Muscle of leg (tissue), 16 donors: ENCODE data around the gene GRPEL1. TPM values are rescaled to one million over a fixed set of nuclear protein-coding genes. Genes with fewer than 3 reads are reported as not detected.

ENCODE experiments used
- DNase-seq: peaks from one replicate; pipeline ENCODE4 v3.0.0; 2013
- H3K27ac ChIP-seq: one replicate; pipeline ENCODE4 v1.5.1; 2013; ENCODE audit warnings: mild to moderate bottlenecking, low read length, control low read depth
- H3K27me3 ChIP-seq: one replicate; pipeline ENCODE4 v1.6.1; 2013; ENCODE audit warnings: low read length; ENCODE audit not compliant: control insufficient read depth, insufficient read depth
- H3K36me3 ChIP-seq: one replicate; pipeline ENCODE4 v1.6.1; 2013; ENCODE audit warnings: low read length; ENCODE audit not compliant: control insufficient read depth, insufficient read depth
- H3K4me1 ChIP-seq: one replicate; pipeline ENCODE4 v1.6.1; 2013; ENCODE audit warnings: low read length; ENCODE audit not compliant: control insufficient read depth, insufficient read depth
- H3K4me3 ChIP-seq: one replicate; pipeline ENCODE4 v1.5.1; 2013; ENCODE audit warnings: low read length, control low read depth
- H3K9me3 ChIP-seq: replicated peaks from 2 replicates; pipeline ENCODE4 v1.6.1; 2013; ENCODE audit warnings: low read depth, low read length; ENCODE audit not compliant: control insufficient read depth
- WGBS: methylation state at CpG from one replicate; pipeline ENCODE4 v1.1.5; 2013; ENCODE audit warnings: missing lambda C conversion rate; ENCODE audit not compliant: insufficient coverage; 5-methylcytosine and 5-hydroxymethylcytosine counted together
- long read RNA-seq, 11 donors: transcript quantifications; one replicate each; lab custom pipeline, GENCODE V29; 2026
- polyA plus RNA-seq, 8 donors: library from polyadenylated mRNA; unstranded; fragments of 120-200 nt; gene quantifications; one replicate each; pipeline versions ENCODE4 v1.2.1 to v1.2.3, GENCODE V29; 2013; ENCODE audit warnings: inconsistent platforms in 1 of 8, low replicate concordance in 1 of 8; ENCODE audit not compliant: insufficient read length in 8 of 8, insufficient read depth in 1 of 8
- total RNA-seq: library from RNA; stranded (reverse); fragments of 120-200 nt; gene quantifications from one replicate; pipeline ENCODE4 v1.2.4, GENCODE V29; 2013

The GRPEL1 gene
- total RNA-seq (27.7 TPM), polyA plus RNA-seq (10 to 100 TPM; 28.7 to 31.5 (median 30.2) TPM)
- long read RNA-seq, donor 1, transcript GRPEL1-201 (4 exons, 2,775 nt): major isoform, 6 of 8 reads
- long read RNA-seq, donor 1, partial matches to known transcripts: 0 of 8 reads
- long read RNA-seq, donor 1, other reads (novel, unspliced or antisense): 0 of 8 reads
- long read RNA-seq, donor 2, partial matches to known transcripts: 0 of 3 reads
- long read RNA-seq, donor 2, other reads (novel, unspliced or antisense): 0 of 3 reads
- long read RNA-seq, donor 3, transcript GRPEL1-201 (4 exons, 2,775 nt): major isoform, 10 of 11 reads
- long read RNA-seq, donor 3, partial matches to known transcripts: 0 of 11 reads
- long read RNA-seq, donor 3, other reads (novel, unspliced or antisense): 0 of 11 reads
- long read RNA-seq, donor 4, transcript GRPEL1-201 (4 exons, 2,775 nt): major isoform, 11 of 12 reads
- long read RNA-seq, donor 4, partial matches to known transcripts: 0 of 12 reads
- long read RNA-seq, donor 4, other reads (novel, unspliced or antisense): 0 of 12 reads
- long read RNA-seq, donor 5, transcript GRPEL1-201 (4 exons, 2,775 nt): major isoform, 25 of 26 reads
- long read RNA-seq, donor 5, partial matches to known transcripts: 0 of 26 reads
- long read RNA-seq, donor 5, other reads (novel, unspliced or antisense): 0 of 26 reads
- long read RNA-seq, donor 6, transcript GRPEL1-201 (4 exons, 2,775 nt): major isoform, 42 of 44 reads
- long read RNA-seq, donor 6, partial matches to known transcripts: 0 of 44 reads
- long read RNA-seq, donor 6, other reads (novel, unspliced or antisense): 0 of 44 reads
- long read RNA-seq, donor 7, transcript GRPEL1-201 (4 exons, 2,775 nt): major isoform, 22 of 24 reads
- long read RNA-seq, donor 7, partial matches to known transcripts: 0 of 24 reads
- long read RNA-seq, donor 7, other reads (novel, unspliced or antisense): 0 of 24 reads
- long read RNA-seq, donor 8, transcript GRPEL1-201 (4 exons, 2,775 nt): major isoform, 15 of 16 reads
- long read RNA-seq, donor 8, partial matches to known transcripts: 0 of 16 reads
- long read RNA-seq, donor 8, other reads (novel, unspliced or antisense): 0 of 16 reads
- long read RNA-seq, donor 9, transcript GRPEL1-201 (4 exons, 2,775 nt): major isoform, 11 of 12 reads
- long read RNA-seq, donor 9, partial matches to known transcripts: 0 of 12 reads
- long read RNA-seq, donor 9, other reads (novel, unspliced or antisense): 0 of 12 reads
- long read RNA-seq, donor 10, transcript GRPEL1-201 (4 exons, 2,775 nt): major isoform, 15 of 15 reads
- long read RNA-seq, donor 10, partial matches to known transcripts: 0 of 15 reads
- long read RNA-seq, donor 10, other reads (novel, unspliced or antisense): 0 of 15 reads
- long read RNA-seq, donor 11, transcript GRPEL1-201 (4 exons, 2,775 nt): major isoform, 15 of 16 reads
- long read RNA-seq, donor 11, partial matches to known transcripts: 0 of 16 reads
- long read RNA-seq, donor 11, other reads (novel, unspliced or antisense): 0 of 16 reads

- H3K4me1 ChIP-seq: peaks cover 19% of the 10 kb centered on the region
- peak; percentile 100 for DNase-seq
- peaks cover 19% of the 10 kb centered on the region for H3K36me3 ChIP-seq
- H3K9me3 ChIP-seq: no peaks in the 10 kb centered on the region
- H3K27me3 ChIP-seq: no peaks in the 10 kb centered on the region
- WGBS: under 1% methylated on average over 76 of the region's 81 CpGs
- peak within 1 kb of the TSS; percentile 97 for H3K27ac ChIP-seq
- H3K4me3 ChIP-seq: peak within 1 kb of the TSS; percentile 86
These were observed at the start of gene GRPEL1 for GRCh38 chr4:7067452-7068278. Gene GRPEL1, minus strand, starts transcription at chr4:7068064. Its CDS starts 32 bp downstream, at chr4:7068032.

GRCh38 chr4:7116705-7117104 is 48.8 kb upstream of the GRPEL1 start:
- H3K27ac ChIP-seq: no peak overlapping the region
- no peak overlapping the region for H3K4me3 ChIP-seq
- H3K27me3 ChIP-seq: peaks cover 3% of the 10 kb centered on the region
- peaks cover 1% of the 10 kb centered on the region for H3K9me3 ChIP-seq
- DNase-seq: no peak
- H3K36me3 ChIP-seq: no peaks in the 10 kb centered on the region
- H3K4me1 ChIP-seq: peaks cover 4% of the 10 kb centered on the region
- 69% methylated on average over 4 of the region's 6 CpGs for WGBS

- WGBS: 86% methylated on average over 17 of the region's 22 CpGs
- Histone ChIP-seq H3K27ac (no peak overlapping the region), H3K4me1 (no peaks in the 10 kb centered on the region), H3K27me3 (peaks cover 3% of the 10 kb centered on the region), H3K9me3 (peaks cover 2% of the 10 kb centered on the region), H3K4me3 (no peak overlapping the region), H3K36me3 (no peaks in the 10 kb centered on the region)
- no peak for DNase-seq
These were observed 47.9 kb upstream of the GRPEL1 start for GRCh38 chr4:7115557-7116340.

GRCh38 chr4:7112656-7113055 is 44.8 kb upstream of the GRPEL1 start:
- Histone ChIP-seq H3K4me1 (no peaks in the 10 kb centered on the region), H3K4me3 (no peak overlapping the region), H3K36me3 (no peaks in the 10 kb centered on the region), H3K9me3 (peaks cover 2% of the 10 kb centered on the region), H3K27ac (no peak overlapping the region), H3K27me3 (peaks cover 3% of the 10 kb centered on the region)
- no peak for DNase-seq
- 89% methylated on average over 7 of the region's 9 CpGs for WGBS

- Histone ChIP-seq H3K4me3 (no peak overlapping the region), H3K36me3 (no peaks in the 10 kb centered on the region), H3K27ac (no peak overlapping the region), H3K9me3 (peaks cover 2% of the 10 kb centered on the region), H3K4me1 (no peaks in the 10 kb centered on the region), H3K27me3 (peaks cover 3% of the 10 kb centered on the region)
- DNase-seq: no peak
- whole genome bisulfite sequencing: 97% methylated on average over 8 of the region's 8 CpGs
These were observed 43.6 kb upstream of the GRPEL1 start for GRCh38 chr4:7111441-7111840.

- no peak for DNase-seq
- WGBS: 67% methylated on average over 4 of the region's 4 CpGs
- H3K36me3 ChIP-seq: no peaks in the 10 kb centered on the region
- no peak overlapping the region for H3K4me3 ChIP-seq
- peaks cover 2% of the 10 kb centered on the region for H3K9me3 ChIP-seq
- H3K27ac ChIP-seq: no peak overlapping the region
- peaks cover 3% of the 10 kb centered on the region for H3K4me1 ChIP-seq
- H3K27me3 ChIP-seq: no peaks in the 10 kb centered on the region
These were observed 42.7 kb upstream of the GRPEL1 start for GRCh38 chr4:7110546-7110945.

GRCh38 chr4:7109169-7109568 is 41.3 kb upstream of the GRPEL1 start:
- no peak for DNase-seq
- WGBS: 71% methylated on average over 1 of the region's 4 CpGs
- Histone ChIP-seq H3K27me3 (peaks cover 3% of the 10 kb centered on the region), H3K36me3 (no peaks in the 10 kb centered on the region), H3K9me3 (peaks cover 2% of the 10 kb centered on the region), H3K4me1 (peaks cover 8% of the 10 kb centered on the region), H3K4me3 (no peak overlapping the region), H3K27ac (no peak overlapping the region)

GRCh38 chr4:7108660-7109059 is 40.8 kb upstream of the GRPEL1 start:
- Histone ChIP-seq H3K27me3 (peaks cover 3% of the 10 kb centered on the region), H3K27ac (no peak overlapping the region), H3K36me3 (no peaks in the 10 kb centered on the region), H3K9me3 (peaks cover 2% of the 10 kb centered on the region), H3K4me1 (peaks cover 13% of the 10 kb centered on the region), H3K4me3 (no peak overlapping the region)
- 75% methylated on average over 6 of the region's 6 CpGs for WGBS
- DNase-seq: no peak
